GM19455 (cell line): ENCODE measurements around the gene REL.
A peak's percentile ranks its signal among the peaks of the same experiment; 100 is the strongest.

Source experiments
- ATAC-seq: cut with Tn5 transposase; IDR thresholded peaks from one replicate; pipeline ENCODE4 v1.9.1; 2021; ENCODE audit not compliant: unreplicated experiment

Gene REL

GRCh38 chr2:60963190-60963589, 81.8 kb downstream of the REL start:
- no peak for ATAC-seq

DNA sequence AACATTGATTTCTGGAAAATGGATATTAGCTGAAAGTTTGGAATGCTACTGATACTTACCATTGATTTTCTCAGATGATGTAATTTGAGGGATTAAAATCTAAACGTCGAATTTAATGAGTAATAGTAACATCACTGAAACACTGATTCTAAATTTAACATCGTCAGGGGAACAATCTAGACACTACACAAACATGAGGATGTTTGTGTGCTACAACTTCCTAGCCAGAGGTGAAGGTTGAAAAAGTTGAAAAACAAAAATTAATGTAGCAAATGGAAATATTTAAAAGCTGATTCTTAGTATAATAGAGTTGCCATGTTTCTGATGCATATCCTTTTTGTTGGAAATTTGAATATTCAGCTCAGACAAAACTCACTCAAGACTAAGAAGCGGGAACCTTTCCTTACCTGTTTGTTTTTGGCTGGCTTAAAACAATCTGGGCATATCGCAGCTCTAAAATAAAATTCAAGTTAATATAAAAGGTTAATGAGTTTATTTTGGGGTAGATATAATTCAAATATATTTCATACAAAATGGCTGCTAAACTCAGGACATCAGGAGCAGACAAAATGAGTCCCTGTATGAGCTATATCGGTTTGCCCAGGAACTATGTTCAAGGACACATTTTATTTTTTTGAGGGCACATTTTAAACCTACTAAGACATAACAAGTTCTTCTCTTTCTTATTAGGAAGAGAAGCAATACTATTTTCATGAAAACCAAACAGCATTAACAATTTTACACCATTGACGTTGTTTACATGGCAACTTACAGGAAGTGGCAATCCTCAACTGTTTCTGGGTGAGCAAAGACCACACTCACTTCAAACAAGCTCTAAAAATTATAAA, 83.5 kb downstream of the REL start:
- no peak for ATAC-seq

DNA sequence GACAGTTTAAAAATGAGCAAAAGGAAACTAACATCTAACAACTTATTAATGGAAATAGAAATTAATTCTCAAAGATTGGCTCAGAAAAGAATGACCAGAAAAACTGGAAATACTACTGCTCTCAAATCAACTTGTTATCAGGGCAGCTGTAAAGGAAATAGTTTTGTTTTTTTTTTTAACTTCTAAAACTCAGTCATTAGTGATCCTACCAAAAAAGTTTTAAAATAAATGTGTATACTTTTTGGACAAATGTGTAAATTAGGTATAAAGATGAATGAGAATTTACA, 84.1 kb downstream of the REL start:
- ATAC-seq, result no peak

DNA sequence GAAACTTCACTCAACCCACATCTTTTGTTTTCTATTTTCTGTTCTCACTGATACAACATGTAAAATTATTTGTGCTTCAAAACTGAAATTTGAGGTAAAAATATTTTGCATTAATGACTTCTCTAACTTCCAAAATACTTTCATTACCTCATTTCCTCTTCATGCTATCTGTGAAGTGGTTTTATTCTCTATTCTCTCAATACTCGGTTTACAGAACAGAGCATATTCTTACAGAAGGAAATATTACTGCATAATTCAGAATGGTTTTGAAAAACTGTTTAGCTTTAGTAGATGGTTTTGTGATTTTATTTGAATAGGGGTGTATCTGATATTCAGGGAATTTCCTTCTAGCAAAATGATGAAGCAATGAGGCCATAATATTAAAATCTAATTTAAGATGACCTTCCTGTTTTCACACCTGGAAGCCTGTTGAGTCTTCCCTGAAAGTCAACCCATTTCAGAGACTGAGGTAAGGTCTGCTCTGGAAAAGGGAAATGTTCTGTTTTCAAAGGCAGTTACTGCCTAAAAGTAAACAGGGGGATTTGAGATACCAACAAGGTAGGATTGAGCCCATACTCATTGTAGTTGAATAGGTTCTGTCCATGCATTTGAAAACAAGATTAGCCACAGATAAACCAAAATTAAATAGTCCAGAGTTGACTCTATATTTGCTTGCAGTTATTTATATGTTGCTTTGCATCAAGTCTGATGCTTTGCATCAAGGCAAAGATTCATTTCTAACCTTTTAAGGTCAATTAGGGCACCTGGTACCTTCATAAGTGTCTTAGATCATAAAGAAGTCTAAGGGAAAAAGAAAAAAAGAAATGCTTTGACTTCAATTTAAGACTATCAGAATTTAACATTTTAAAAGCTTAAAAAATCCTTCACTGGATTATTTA, 85.4 kb downstream of the REL start:
- ATAC-seq, result peak; percentile 55

DNA sequence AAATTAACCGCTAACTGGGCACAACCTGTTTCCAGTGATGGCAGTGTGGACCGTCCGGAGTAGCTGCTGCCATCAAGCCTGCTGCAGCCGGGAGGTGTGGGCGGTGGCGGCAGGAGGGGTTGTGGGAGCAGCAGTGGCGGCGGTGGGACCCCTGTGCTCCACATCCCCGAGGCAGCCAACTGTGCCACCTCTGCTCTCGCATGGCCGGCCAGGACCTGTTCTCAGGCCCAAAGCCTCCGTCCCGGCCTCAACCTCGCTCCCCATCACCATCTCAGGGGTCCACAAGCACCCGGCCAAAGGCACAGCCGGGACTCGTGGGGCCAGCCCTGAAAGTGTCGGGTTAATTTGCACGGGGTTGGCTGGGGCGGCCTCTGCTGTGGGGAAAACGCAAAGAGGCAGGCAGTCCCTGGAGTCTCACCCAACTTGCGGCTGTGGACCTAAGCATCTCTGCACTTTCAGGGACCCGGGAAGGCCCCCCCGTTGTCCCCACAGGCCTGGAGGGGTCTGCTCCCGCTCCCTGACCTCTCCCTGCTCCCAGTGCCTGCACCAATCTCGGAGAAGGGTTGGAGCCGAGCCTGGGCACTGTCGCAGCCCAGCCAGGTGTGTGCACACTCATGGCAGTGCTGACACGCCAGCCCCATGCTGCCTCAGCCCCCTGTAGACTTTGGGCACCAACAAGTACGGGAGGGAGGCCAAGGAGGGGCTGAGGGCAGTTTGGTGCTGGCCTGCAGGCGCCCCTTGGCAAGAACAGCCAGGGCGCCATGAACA, 91.7 kb downstream of the REL start:
- ATAC-seq, result peak; percentile 2

- no peak for ATAC-seq
Observed at GRCh38 chr2:60973705-60974104, 92.3 kb downstream of the REL start.

DNA sequence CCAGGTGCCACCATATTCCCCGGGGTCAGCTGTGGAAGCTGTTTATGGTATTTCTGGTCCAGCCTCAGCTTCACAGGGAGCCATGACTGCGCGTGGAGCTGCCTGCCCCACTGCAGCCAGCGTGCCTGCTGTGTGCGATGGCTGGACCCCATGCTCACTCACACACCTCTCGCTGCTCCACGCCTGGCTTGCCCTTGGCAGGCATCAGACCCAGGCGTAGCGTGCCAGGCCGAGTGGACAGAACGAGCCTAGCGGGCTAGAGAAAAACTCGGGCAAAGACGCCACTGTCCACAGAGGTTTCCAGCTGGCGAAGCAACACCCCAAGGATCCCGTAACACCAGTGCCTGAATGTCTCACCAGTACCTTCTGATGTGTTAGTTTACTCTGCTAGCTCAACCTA, 93.3 kb downstream of the REL start:
- ATAC-seq, result no peak
